ENCODE results near the gene HMX2.

Gene HMX2

DNA sequence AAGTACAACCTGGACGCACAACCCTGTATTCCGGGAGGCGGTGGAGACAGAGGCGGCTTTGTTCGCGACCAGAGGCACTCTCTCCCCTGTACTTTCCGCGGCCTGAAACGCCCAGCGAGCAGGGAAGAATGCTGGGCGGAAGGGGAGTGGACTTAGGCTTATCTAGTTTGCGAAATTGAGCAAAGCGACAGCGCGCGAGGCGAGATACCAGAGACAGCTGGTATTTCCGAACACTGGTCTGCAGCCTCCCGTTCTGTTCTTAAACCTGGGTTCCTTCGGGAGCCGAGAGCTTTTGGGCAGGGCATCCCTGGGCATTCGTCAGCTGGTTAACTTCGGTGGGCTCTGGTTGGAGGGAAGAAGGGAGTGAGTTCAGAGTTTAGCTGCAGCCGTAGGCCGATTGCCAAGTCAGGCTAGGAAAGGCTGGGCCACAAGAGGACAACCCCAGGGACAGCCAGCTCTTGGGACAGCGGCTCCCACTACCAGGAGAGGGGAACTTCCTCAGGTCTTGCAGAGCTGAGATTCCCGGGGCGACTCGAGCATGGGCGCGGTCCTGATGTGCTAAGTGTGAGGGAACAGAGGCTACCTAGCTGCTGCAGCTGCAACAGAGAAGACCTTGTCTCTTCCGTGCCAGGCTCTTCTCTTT lies 8.3 kb upstream of the HMX2 start:
- no peak for DNase-seq

DNA sequence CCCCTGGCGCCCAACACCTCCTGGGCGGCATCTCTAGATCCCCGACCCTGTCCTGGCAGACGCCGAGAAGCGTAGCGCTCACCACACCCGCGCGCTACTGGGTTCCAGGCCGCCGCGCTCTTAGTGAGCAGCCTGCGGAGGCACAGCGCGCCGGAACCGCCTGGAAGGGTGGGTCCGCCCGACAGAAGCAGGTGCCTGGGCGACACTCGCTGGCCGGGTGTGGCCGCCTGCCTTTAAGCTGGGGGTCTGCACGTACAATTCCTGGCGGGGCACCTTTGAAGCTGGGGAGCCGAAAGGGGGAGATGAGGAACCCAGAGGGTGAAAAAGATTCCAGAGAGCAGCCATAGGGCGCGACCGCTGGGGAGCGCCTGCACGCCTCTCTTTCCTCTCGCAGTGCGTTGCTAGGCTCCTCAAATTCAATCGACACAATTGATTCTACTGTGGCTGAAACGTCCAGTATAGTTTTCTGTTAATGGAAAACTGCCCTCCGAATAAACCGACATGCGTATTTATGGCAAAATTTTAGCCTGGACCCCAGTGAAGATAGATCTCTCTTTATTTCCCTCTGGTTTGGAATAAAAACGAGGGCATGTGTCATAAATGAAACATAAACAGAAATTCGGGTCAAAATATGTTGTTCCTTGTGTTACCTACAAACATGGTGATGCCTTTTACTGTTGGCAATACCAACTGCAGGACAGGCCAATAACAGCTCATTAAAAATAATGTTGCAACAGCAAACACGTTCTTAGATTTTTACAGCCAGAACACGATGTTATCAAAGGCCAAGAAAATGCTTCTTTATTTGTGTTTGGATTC lies 7.6 kb upstream of the HMX2 start:
- DNase-seq, result no peak

DNA sequence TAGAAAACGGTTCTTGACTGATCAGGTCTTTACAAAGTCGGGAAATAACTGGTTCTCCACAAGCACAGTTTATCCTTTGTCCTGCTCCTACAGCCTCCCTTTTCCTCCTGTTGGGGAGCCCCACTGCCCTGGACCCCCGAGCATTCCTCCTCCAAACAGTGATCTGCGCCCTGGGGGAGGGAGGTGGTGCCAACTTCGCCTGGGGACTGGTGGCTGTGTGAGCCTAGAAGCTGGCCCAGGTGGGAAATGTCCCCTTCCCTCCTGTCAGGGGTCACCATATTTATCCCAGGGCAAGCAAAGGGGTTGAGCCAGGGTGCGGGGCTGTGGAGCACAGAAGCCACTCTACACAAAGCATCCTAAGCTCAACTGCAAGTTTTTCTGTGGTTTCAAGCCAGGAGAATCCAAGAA lies 6.9 kb upstream of the HMX2 start:
- no peak for DNase-seq

DNA sequence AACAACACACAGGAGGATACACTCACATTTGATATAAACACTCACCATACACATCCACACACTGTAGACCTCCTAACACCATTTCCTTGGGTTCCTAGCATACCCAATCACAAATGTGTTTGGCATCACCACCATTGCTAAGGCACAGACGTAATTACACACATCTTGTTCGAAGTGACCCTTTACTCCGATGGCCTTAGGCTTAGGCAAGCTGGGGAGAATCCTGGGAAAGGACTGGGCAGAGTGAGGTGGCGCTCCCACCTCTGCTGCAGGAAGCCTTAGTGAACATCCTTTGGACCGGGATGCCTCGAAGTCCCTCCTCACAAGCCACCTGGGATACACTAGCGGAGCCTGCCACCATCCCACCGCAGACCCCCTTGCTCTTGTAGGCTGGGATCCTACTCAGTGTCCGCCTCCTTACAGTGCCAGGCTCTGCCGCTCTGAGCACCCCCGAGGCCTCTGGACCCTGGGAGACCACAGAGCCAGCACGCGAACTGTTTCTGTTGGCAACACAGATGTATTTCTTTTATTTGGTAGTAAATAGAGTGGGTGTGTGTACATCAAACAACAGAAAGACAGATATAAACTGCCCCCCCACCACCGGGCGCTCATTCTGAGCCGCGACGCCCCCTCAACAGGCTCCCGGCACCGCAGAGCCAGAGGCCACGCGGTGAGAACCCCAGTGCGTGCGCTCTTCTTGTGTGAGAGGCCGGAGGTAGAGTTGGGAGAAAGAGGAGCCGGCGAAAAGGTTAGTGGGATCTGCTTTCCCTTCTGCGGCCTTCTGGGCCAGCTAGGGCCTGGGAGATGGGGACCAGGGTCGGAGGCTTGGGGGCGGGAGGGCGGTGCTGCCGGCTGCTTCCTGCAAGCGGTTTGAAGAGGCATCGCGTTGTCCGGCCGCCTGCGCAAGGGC lies 5.9 kb upstream of the HMX2 start:
- DNase-seq, result no peak

DNA sequence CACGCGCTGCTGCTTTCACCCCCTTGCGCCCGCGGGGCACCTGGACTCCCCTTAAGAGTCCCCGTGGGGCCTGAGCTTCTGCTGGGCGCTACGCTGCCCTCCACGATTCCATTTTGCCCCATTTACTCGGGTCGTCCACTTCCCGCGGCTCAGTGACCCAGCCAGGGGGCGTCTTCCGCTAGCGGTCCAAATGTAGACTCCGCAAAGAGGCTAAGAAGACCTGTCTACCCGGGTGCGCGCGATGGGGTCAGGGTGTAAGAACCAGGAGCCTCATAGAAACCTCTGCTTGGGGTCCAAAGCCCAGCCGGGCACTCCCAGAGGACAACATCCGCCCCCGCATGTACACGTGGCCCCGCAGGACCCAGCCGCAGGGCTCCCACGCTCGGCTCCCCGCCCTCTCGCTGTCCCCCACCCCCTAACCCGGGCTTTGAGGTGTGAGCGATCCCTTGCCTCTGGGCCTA lies 5.2 kb upstream of the HMX2 start:
- DNase-seq, result no peak

- no peak for DNase-seq
Observed at GRCh38 chr10:123143162-123143824, 4.6 kb upstream of the HMX2 start.

DNA sequence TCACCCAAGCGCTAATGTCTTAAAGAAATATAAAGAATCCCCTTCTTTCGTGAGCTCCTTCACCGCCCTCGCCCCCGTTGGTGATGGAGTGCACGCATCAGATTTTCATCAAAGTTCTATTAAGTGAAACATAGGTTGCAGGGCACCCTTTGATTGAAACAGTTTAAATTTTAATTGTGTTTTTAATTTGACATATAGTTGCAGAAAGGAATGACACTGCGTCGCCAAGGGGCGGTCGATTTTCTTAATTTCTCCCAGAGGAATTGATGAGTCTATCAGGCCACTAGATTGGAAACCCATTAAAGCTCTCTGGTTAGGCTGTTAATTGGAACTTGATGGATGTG lies 4.1 kb upstream of the HMX2 start:
- DNase-seq, result no peak

- DNase-seq, result no peak
Observed at GRCh38 chr10:123144697-123145541, 3.0 kb upstream of the HMX2 start.

- no peak for DNase-seq
Observed at GRCh38 chr10:123145542-123146012, 2.4 kb upstream of the HMX2 start.

- no peak for DNase-seq
Observed at GRCh38 chr10:123146013-123146893, 1.7 kb upstream of the HMX2 start.

DNA sequence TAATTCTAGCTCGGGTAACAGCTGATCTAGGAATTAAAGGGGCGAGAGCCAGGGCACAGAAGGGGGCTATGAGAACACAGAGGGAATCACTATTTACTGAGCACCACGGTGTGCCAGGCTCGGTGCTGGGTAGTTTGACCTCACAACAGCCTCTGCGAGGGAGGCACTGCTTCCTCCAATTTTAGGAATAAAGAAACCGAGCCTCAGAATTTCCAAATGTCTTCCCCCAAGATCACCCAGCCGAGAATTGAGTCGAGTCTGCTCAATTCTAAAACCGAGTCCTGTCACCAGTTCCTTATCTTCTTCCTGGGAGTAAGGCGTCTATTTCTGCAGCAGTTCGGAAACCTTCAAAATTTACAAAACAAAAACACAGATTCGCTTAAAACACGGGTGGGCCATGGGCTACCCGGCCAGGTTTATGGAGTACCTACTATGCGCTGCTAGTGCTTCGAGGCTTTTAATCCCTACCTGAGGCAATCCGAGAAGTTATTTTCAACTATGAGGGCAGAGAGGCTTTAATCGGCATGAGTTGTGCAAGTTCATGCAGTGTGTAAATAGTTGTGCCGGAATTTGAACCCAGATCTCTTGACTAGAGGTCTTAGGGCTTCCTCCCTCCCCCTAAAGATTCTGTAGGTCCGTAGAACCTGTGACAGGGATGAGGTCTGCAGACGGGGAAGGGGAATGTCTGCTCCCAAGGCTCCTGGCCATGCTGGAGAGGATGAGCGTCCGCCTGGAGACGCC lies 872 bp upstream of the HMX2 start:
- no peak for DNase-seq

- no peak for DNase-seq
Observed at GRCh38 chr10:123148414-123149161, 652 bp downstream of the HMX2 start.

DNA sequence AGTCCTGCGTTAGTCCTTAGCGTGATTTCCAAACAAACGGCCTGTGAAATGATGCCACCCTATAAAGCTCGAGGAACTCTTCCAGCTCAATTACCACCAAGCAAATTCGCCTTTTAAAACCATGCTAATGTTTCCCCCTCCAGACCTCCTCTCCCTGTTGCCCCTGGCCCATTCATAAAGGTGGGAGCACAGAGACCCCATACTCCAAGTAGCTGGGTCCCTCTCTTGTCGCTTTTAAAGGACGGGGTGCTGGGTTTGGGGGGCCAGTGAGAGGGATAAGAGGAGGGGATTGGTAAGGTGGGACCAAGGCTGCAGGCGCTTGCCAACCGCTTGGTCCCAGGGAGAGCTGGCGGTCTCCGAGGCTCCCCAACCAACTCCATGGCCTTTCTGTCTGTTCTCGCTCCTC lies 1.2 kb downstream of the HMX2 start:
- DNase-seq, result no peak

DNA sequence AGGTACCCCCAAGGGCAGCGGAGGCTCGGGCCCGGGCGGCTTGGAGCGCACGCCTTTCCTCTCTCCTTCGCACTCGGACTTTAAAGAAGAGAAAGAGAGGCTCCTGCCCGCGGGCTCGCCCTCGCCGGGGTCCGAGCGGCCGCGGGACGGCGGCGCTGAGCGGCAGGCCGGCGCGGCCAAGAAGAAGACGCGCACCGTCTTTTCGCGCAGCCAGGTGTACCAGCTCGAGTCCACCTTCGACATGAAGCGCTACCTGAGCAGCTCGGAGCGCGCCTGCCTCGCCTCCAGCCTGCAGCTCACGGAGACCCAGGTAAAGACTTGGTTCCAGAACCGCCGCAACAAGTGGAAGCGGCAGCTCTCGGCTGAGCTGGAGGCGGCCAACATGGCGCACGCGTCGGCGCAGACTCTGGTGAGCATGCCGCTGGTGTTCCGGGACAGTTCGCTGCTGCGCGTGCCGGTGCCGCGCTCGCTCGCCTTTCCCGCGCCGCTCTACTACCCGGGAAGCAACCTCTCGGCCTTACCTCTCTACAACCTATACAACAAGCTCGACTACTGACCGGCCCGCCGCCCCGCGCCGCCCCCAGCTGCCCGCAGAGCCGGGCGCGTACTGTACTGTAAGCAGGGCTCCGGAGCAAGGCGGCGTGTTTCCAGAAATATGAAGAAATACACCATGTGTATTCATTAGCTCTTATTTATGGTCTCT lies 1.8 kb downstream of the HMX2 start:
- DNase-seq, result peak in 2 of 4 experiments; percentile 15 to 46

DNA sequence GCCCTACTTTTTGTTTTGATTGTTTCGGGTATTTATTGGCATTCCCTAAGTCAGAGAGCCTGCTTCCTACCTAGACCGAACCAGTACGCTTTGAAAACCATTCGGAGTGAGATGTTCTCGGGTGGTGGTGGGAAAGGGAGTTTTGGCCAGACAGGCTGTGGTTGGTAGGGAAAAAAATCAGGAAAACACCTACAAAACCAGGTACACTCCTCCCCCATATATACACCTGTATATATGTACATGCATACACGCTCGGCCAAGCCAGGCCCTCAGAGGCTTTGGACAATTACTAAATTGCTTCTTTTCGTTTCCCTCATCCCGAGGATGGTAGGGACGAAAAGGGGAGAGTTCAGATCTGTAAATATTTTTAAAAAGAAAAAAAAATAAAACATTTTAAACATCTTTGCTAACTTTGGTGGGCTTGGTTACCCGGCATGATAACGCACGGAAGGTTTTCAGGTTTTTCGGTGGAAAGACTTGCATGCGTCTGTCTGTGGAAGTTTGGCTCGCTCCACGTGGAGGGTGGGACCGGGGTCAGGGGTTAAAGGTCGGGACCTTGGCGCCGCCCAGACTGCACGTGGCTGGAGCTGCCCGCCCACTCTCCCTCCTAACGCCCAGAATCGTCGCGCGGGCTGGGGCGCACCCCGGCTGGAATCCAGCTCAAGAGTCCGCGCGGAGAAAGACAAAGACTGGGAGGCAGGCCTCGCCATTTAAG lies 2.5 kb downstream of the HMX2 start:
- no peak for DNase-seq

DNA sequence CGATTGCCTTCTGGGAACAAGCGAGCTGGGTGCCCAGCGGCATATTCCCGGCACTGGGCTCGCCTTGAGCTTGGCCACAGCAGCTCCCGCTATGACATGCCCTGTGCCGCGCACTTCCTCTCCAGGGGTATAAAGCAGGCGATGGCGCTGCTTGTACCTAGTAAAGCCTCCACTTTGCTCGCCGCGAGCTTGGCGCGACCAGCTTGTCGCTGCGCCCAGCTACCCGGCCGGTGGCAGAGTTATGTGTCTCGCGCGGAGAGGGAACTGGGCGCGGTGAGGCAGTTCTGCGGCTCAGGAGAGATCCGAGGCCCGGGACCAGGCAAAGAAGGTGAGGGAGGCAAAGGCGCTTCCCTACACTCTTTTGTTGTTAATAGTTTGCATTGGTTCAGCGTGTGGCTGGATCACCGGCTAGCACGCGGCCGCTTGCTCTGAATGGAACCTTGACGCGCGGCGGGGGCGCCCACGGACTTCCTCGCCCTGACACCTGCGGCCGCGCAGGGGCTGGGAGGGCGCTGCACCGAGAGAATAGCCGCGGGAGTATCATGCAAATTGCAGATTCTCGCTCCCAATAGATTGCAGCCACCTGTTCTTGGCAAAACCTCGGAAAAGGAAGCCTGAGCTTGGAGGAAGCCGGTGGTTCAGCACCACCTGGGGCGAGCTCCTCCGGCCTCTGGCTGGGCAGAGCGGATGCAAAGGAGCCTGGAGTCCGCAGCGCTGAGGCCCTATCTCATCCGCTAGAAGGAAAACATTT lies 3.2 kb downstream of the HMX2 start:
- DNase-seq, result peak in 1 of 4 experiments; percentile 24

DNA sequence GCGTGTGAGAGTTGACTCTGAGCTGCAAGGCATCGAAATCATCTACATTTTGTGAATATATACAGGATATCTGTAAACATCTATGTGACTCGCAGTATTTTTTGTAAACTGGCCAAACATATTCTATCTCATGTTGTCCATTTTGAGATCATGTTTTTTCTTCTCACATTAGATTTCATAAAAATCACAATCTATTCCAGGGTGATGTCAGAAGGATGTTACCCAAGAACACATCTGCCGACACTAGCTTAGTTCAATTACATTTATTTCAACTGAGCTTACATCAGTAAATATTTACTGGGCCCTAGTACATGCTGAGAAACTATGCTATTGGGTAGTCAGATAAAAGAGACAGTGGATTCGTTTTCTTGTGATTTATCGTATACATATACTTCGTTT lies 3.8 kb downstream of the HMX2 start:
- no peak for DNase-seq

Measured in activated naive CD4-positive, alpha-beta T cell (primary cell).